Right lobe of liver (tissue), 6 donors: ENCODE measurements around the gene USP53. TPM values are rescaled to one million over a fixed set of nuclear protein-coding genes. Genes with fewer than 3 reads are reported as not detected.

Source experiments
- ATAC-seq, 4 donors: fragments of 200-7000 bp; cut with Tn5 transposase; one replicate each; pipeline ENCODE4 v1.9.1; 2020; ENCODE audit warnings: mild to moderate bottlenecking in 4 of 4, moderate library complexity in 4 of 4
- DNase-seq, 3 donors: peaks; one replicate each; pipeline ENCODE4 v3.0.0-alpha.2; 2020
- H3K27ac ChIP-seq, 3 donors: fragments of 200-600 bp; one replicate each; pipeline ENCODE4 v1.8.0; 2022
- H3K27me3 ChIP-seq, 2 donors: fragments of 200-600 bp; one replicate each; pipeline ENCODE4 v1.8.0; 2022
- H3K36me3 ChIP-seq, 4 donors: fragments of 200-600 bp; sonication (generic) in 1 of 4; one replicate each; pipeline versions ENCODE4 v1.5.1 to v1.8.0; 2017 to 2022; ENCODE audit warnings: control low read depth in 1 of 4
- H3K4me1 ChIP-seq, 4 donors: fragments of 200-600 bp; sonication (generic) in 1 of 4; one replicate each; pipeline versions ENCODE4 v1.5.1 to v1.8.0; 2017 to 2022; ENCODE audit warnings: control low read depth in 1 of 4
- H3K4me3 ChIP-seq, 3 donors: fragments of 200-600 bp; one replicate each; pipeline ENCODE4 v1.8.0; 2022
- H3K9me3 ChIP-seq, 4 donors: fragments of 200-600 bp; sonication (generic) in 1 of 4; one replicate each; pipeline versions ENCODE4 v1.5.1 to v1.8.0; 2017 to 2022; ENCODE audit warnings: control low read depth in 1 of 4
- POLR2A ChIP-seq: fragments of 450-650 bp; IDR thresholded peaks from one replicate; pipeline ENCODE4 v1.6.1; 2017; ENCODE audit warnings: antibody characterized with exemption, mild to moderate bottlenecking
- WGBS: methylation state at CpG from one replicate; pipeline ENCODE4 v1.1.6; 2018; ENCODE audit warnings: low coverage, low lambda C conversion rate; ENCODE audit not compliant: insufficient coverage; ENCODE audit errors: missing lambda C conversion rate; 5-methylcytosine and 5-hydroxymethylcytosine counted together
- intact Hi-C, 2 donors: fragments of 100-400 bp; cut with DNase I; formaldehyde crosslinking; loops; one replicate each; pipeline versions ENCODE4 v1.11.2 to v1.14.1; 2022
- total RNA-seq, 6 experiments: library from RNA; depleted of rRNA in 2 of 6; stranded (reverse); fragments of >200 nt in 2 of 6; fragmentation: NEBNext Ultra II Directional in 3 of 6; extraction: Animal tissue kit (Norgen Biotek cat#: 25700) in 3 of 6; gene quantifications; one replicate each; pipeline versions ENCODE4 v1.1.0 to v1.2.4, GENCODE V29; 2016 to 2023
- TF ChIP-seq, protein P1 (sequence below), 4 donors: fragments of 200-600 bp in 3 of 4; fragments of 450-650 bp in 1 of 4; IDR thresholded peaks; one replicate each; pipeline versions ENCODE4 v1.5.1 to v1.8.0; 2016 to 2022; ENCODE audit warnings: antibody characterized with exemption in 4 of 4, mild to moderate bottlenecking in 2 of 4
- donor health status: DM: no; HTN: yes; CAD: no.
- donor health status: DM: no; HTN: no; CAD: no.
- donor health status: DM: no; HTN: no; CAD: no.
- donor health status: DM: no; HTN: yes; CAD: no.
- donor health status: DM: no; HTN: yes; CAD: no.

USP53 gene
- total RNA-seq, 6 experiments from 2014 or later = 6.4 to 12.5 (median 8.9) TPM

DNA sequence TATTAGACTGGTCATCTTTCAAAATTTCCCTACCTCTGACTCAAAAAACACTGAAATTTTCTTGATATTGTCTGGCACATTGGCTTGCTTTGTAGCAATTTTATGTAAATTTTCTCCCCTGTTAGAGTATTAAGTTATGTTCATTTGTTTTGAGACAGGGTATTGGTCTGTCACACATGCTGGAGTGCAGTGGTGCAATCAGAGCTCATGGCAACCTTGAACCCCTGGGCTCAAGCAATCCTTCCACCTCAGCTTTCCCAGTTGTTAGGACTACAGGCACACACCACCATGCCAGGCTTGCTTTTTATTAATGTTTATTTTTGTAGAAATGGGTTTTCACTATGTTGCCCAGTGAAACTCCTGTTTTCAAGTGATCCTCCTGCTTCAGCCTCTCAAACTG, 91.9 kb downstream of the USP53 start:
- Histone ChIP-seq H3K4me3 (no peak overlapping the region), H3K36me3 (no peaks in the 10 kb centered on the region), H3K9me3 (no peaks in the 10 kb centered on the region), H3K4me1 (peaks cover 0 to 14% (median 6%) of the 10 kb centered on the region in 4 donors), H3K27ac (no peak overlapping the region), H3K27me3 (no peaks in the 10 kb centered on the region)
- intact Hi-C loops = no loop called here
- no peak for ATAC-seq
- TF ChIP-seq, protein P1, sequence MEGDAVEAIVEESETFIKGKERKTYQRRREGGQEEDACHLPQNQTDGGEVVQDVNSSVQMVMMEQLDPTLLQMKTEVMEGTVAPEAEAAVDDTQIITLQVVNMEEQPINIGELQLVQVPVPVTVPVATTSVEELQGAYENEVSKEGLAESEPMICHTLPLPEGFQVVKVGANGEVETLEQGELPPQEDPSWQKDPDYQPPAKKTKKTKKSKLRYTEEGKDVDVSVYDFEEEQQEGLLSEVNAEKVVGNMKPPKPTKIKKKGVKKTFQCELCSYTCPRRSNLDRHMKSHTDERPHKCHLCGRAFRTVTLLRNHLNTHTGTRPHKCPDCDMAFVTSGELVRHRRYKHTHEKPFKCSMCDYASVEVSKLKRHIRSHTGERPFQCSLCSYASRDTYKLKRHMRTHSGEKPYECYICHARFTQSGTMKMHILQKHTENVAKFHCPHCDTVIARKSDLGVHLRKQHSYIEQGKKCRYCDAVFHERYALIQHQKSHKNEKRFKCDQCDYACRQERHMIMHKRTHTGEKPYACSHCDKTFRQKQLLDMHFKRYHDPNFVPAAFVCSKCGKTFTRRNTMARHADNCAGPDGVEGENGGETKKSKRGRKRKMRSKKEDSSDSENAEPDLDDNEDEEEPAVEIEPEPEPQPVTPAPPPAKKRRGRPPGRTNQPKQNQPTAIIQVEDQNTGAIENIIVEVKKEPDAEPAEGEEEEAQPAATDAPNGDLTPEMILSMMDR (IDR thresholded peaks at IDR 0.05) = no peak
- no peak for TF ChIP-seq POLR2A
- peak in 1 of 3 donors; percentile 43 for DNase-seq

DNA sequence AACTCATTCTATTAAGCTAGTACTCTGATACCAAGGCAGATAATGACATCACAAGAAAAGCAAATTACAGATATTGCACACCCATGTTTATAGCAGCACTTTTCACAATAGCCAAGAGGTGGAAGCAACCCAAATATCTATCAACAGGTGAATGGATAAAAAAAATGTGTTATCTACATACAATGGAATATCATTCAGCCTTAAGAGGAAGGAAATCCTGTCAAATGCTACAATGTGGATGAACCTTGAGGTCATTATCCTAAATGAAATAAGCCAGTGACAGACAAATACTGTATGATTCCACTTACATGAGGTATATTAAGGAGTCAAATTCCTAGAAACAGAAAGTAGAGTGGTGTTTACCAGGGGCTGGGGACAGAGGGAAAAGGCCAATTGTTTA, 95.1 kb downstream of the USP53 start:
- Histone ChIP-seq H3K27ac (no peak overlapping the region), H3K27me3 (no peaks in the 10 kb centered on the region), H3K9me3 (no peaks in the 10 kb centered on the region), H3K4me1 (peaks cover 0 to 4% (median 0%) of the 10 kb centered on the region in 4 donors), H3K36me3 (no peaks in the 10 kb centered on the region), H3K4me3 (no peak overlapping the region)
- ATAC-seq (no peak), DNase-seq (no peak)
- intact Hi-C loops = no loop called here
- no peak for TF ChIP-seq POLR2A
- TF ChIP-seq, protein P1 (IDR thresholded peaks at IDR 0.05) = no peak

DNA sequence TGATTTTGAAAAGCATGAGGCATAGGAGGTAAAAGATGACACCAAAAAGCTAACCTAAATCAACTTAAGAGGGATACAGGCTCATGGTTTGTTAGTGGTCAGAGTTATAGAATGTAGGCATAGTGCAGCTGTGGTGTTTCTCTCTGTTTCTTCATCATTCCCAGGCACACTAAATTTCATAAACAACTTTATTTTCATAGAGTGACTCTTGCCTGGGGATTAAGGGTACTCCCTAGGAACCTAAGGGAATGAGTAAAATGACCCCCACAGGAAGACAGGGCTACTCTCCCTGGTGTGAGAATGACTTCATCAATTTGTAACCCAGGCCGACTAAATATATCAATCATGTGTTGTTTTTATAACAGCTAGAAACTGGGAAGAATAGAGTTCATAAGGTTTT, 98.3 kb downstream of the USP53 start:
- no peak for ATAC-seq
- no peaks in the 10 kb centered on the region for H3K27me3 ChIP-seq
- H3K36me3 ChIP-seq = no peaks in the 10 kb centered on the region
- H3K9me3 ChIP-seq = no peaks in the 10 kb centered on the region
- H3K4me3 ChIP-seq = no peak overlapping the region
- TF ChIP-seq, protein P1 (IDR thresholded peaks at IDR 0.05) = no peak
- no peak for TF ChIP-seq POLR2A
- H3K4me1 ChIP-seq = no peaks in the 10 kb centered on the region
- intact Hi-C loops = no loop called here
- no peak for DNase-seq
- H3K27ac ChIP-seq = no peak overlapping the region
- WGBS = 67% methylated on average over 1 of the region's 1 CpG

DNA sequence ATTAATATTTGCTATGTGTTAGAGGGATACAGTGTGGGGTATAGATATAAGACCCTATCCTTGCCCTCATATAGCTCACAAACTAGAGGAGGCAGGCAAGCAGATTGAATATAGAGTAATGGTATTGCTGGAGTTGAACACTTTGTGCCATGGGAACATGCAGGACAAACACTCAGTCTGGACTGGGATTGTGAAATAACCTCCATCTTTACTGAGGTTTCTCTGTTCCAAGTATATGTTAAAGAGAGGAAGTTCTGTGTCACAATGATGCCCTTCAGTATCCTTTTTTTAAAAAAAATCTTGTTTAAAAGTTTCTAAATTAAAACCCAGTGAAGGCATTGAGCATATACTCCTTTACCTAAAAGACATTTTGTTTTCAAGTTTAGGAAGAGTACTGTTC, 100.7 kb downstream of the USP53 start:
- DNase-seq (no peak), ATAC-seq (no peak)
- Histone ChIP-seq H3K9me3 (no peaks in the 10 kb centered on the region), H3K4me3 (no peak overlapping the region), H3K36me3 (no peaks in the 10 kb centered on the region), H3K27ac (no peak overlapping the region), H3K27me3 (no peaks in the 10 kb centered on the region), H3K4me1 (no peaks in the 10 kb centered on the region)
- intact Hi-C loops = no loop called here
- TF ChIP-seq POLR2A = no peak
- TF ChIP-seq, protein P1 (IDR thresholded peaks at IDR 0.05) = no peak

DNA sequence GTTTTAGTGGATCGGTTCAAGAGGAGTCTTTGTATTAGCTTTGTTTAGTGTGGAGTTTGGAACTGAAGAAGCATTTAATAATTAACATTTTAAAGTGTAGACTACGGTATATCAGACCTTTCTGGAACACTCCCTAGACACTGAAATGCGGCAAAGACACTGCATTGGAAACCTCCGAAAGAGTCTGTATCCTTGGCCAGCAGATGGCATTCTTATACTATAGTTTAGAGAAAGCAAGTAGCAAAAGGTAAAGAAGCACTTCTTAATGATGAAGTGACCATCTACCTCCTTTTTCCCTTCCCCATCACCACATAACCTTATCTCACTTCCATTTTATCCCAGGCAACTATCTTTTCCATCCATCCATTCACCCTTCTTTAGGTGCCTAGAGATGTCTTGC, 101.8 kb downstream of the USP53 start:
- Histone ChIP-seq H3K4me3 (no peak overlapping the region), H3K9me3 (no peaks in the 10 kb centered on the region), H3K27me3 (no peaks in the 10 kb centered on the region), H3K4me1 (no peaks in the 10 kb centered on the region), H3K36me3 (no peaks in the 10 kb centered on the region), H3K27ac (no peak overlapping the region)
- no peak for TF ChIP-seq POLR2A
- TF ChIP-seq, protein P1 (IDR thresholded peaks at IDR 0.05) = peak; percentile 51 to 55 (median 53)
- intact Hi-C loops = no loop called here
- DNase-seq = no peak
- ATAC-seq = peak; percentile 86 to 96 (median 90)
- WGBS = 7% methylated on average over 4 of the region's 4 CpGs
